HG02623 (cell line): ENCODE results near the gene AHNAK2.
"Not testable (repeated sequence)": the region's sequence is repeated elsewhere in the genome, so short reads cannot be mapped to it uniquely, and the experiment has no call there.

Source experiments
- ATAC-seq: cut with Tn5 transposase; IDR thresholded peaks from one replicate; pipeline ENCODE4 v1.9.1; 2021; ENCODE audit warnings: moderate library complexity; ENCODE audit not compliant: unreplicated experiment

AHNAK2 gene

DNA sequence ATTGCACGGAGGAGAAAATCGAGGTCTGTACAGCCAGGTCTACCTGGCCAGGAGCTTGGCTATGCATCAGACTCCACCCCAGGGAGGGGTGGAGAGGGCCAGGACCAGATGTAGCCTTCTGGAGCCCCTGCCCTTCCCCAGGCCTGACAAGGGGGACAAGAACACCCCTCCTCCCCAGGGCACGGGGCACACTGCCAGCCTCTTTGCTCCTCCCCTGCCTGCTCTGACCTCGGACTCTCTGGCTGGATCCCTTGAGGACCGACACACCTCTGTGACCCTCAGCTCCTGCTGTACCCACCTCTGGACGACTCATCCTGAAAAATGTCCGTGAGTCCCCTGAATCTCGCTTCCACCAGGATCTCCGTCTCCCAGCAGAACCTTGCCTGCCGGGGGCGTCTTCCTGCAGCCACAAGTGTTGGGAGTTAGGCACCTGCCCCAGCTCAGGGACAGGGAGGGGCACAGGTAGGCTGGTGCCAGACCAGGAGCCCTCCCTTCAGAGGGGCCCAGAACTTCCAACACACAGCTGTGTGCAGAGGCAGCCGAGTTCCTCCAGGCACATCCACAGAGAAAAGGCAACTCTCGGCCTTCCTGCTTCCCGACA, 21.8 kb downstream of the AHNAK2 start:
- ATAC-seq = no peak

DNA sequence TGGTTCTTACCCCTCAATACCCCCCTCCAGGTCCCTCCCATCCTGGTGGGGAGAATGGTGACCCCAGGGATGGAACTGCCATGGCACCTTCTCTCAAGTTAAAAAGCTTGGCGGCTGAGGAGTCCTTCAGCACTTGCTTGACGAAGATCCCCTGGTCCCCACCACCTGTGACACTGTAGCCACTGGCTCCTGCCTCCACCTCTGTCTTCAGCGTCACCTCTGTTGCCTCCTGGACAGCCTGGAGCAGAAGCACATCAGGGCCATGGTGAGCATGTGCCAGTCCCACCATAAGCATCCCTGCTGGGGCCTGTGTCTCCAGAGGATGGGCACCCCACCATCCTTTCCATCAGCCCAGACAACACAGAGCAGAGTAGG, 22.8 kb downstream of the AHNAK2 start:
- ATAC-seq = no peak

DNA sequence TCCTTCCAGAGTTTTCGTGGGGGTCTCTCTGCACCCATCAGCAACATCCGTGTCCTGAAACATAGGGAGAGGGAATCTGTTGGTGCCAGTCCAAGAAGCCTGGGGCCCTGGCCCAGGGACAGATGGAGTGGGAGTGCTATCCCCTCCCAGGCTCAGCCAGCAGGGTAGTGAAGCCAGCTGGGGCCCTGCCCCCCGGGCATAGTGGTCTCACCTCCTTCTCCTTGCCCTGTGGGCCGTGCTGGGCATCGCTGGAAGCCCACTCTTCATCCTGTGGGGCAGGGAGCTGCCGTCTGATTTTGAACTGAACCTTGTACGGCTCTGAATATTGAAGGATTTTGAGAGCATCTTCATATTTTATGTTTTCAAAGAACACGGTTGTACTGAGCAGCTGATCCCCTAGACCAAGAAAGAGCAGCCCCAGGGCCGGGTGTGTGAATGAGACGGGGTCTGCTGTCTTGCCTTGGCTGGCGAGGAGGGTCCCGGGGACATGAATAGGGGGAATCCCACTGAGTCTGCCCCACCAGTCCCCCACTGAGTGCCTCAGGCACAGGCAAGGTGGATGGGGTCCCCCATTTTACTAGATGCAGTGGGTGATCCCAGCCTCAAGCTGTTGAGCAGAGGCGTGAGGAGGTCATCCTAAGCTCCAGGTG, 23.3 kb downstream of the AHNAK2 start:
- ATAC-seq = no peak

DNA sequence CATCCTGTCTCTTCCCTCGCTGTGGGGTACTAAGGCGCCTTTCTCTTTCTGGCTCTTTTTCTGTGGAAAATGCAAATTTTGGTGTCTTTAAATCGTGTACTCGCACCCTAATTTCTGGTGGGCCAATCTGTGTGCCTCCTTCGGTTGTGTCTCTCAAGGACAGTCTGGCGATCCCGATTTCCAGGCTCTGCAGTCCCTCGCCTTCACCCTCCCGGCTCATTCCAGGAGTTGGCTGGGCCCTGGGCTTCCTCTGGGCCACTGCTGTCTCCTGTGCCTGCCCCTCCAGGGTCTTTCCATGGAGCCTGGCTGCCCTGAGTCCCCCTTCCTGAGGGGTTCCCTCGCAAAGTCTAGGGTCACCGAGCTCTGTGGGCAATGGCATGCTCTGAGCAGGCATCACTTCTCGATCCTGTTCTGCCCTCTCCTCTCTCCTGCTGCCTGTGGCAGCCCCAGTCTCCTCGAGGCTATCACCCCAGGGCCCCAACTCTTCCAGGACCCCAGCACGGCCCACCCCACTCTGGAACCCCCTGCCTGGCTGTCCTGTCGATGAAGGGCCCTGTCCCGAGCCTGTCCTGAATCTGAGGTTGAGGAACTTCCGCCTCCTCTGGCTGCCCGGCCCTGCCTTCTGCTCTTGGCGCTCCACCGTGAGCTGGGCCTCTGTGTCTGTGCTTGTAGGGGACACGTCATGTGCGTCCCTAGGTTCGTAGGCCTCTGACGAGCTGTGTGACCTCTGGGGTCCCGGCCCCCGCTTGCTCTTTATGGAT, 24.1 kb downstream of the AHNAK2 start:
- ATAC-seq = no peak

DNA sequence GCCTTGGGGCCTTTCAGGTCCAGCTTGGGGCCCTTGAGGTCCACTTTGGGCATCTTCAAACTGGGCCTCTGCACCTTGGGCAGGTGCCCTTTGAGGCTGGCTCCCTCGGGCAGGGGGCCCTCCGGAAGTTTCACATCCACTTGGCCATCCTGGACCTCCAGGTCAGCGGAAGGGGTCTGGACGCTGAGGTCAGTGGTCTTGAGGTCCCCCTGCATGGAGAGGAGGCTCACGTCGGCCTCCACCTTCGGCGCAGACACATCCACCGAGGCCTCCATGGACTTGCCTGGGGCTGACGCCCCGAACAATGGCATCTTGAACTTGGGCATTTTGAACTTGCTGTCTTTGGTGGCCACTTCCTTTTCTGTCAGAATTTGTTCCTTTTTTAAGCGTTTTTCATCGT, 25.1 kb downstream of the AHNAK2 start:
- no peak for ATAC-seq

DNA sequence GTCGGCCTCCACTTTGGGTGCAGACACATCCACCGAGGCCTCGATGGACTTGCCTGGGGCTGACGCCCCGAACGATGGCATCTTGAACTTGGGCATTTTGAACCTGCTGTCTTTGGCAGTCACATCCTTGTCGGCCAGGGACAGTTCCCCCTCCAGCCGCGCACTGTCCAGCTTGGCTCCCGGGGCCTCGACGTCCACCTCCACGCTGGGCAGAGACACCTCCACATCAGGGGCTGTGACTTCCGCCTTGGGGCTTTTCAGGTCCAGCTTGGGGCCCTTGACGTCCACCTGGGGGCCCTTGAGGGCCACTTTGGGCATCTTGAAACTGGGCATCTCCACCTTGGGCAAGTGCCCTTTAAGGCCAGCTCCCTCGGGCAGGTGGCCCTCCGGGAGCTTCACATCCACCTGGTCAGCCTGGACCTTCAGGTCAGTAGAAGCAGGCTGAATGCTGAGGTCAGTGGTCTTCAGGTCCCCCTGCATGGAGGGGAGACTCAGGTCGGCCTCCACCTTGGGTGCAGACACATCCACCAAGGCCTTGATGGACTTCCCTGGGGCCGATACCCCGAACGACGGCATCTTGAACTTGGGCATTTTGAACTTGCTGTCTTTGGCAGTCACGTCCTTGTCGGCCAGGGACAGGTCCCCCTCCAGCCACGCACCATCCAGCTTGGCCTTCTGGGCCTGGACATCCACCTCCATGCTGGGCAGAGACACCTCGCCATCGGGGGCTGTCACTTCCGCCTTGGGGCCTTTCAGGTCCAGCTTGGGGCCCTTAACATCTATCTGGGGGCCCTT, 26.1 kb downstream of the AHNAK2 start:
- ATAC-seq = not testable (repeated sequence)

DNA sequence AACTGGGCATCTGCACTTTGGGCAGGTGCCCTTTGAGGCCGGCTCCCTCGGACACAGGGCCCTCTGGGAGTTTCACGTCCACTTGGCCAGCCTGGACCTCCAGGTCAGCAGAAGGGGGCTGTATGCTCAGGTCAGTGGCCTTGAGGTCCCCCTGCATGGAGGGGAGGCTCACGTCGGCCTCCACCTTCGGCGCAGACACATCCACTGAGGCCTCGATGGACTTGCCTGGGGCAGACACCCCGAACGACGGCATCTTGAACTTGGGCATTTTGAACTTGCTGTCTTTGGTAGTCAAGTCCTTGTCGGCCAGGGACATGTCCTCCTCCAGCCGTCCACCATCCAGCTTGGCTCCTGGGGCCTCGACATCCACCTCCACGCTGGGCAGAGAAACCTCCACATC, 27.5 kb downstream of the AHNAK2 start:
- ATAC-seq = not testable (repeated sequence)

DNA sequence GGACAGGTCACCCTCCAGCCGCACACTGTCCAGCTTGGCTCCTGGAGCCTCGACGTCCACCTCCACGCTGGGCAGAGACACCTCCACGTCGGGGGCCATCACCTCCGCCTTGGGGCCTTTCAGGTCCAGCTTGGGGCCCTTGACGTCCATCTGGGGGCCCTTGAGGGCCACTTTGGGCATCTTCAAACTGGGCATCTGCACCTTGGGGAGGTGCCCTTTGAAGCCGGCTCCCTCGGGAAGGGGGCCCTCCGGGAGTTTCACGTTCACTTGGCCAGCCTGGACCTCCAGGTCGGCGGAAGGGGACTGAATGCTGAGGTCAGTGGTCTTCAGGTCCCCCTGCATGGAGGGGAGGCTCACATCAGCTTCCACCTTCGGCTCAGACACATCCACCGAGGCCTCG, 28.2 kb downstream of the AHNAK2 start:
- ATAC-seq = no peak

DNA sequence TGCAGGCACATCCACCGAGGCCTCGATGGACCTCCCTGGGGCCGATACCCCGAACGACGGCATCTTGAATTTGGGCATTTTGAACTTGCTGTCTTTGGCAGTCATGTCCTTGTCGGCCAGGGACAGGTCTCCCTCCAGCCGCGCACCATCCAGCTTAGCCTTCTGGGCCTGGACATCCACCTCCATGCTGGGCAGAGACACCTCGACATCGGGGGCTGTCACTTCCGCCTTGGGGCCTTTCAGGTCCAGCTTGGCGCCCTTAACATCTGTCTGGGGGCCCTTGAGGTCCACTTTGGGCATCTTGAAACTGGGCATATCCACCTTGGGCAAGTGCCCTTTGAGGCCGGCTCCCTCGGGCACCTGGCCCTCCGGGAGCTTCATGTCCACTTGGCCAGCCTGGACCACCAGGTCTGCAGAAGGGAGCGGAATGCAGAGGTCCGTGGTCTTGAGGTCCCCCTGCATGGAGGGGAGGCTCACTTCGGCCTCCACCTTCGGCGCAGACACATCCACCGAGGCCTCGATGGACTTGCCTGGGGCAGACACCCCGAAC, 28.7 kb downstream of the AHNAK2 start:
- ATAC-seq = not testable (repeated sequence)

DNA sequence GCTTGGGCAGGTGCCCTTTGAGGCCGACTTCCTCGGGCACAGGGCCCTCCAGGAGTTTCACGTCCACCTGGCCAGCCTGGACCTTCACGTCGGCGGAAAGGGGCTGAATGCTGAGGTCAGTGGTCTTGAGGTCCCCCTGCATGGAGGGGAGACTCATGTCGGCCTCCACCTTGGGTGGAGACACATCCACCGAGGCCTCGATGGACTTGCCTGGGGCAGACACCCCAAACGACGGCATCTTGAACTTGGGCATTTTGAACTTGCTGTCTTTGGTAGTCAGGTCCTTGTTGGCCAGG, 29.5 kb downstream of the AHNAK2 start:
- no peak for ATAC-seq

DNA sequence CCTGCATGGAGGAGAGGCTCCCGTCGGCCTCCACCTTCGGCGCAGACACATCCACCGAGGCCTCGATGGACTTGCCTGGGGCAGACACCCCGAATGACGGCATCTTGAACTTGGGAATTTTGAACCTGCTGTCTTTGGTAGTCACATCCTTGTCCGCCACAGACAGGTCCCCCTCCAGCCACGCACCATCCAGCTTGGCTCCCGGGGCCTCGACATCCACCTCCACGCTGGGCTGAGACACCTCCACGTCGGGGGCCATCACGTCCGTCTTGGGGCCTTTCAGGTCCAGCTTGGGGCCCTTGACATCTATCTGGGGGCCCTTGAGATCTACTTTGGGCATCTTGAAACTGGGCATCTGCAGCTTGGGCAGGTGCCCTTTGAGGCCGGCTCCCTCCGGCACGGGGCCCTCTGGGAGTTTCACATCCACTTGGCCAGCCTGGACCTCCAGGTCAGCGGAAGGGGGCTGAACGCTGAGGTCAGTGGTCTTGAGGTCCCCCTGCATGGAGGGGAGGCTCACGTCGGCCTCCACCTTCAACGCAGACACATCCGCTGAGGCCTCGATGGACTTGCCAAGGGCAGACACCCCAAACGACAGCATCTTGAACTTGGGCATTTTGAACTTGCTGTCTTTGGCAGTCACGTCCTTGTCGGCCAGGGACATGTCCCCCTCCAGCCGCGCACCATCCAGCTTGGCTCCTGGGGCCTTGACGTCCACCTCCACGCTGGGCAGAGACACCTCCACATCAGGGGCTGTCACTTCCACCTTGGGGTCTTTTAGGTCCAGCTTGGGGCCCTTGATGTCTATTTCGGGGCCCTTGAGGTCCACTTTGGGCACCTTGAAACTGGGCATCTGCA, 30.1 kb downstream of the AHNAK2 start:
- ATAC-seq = not testable (repeated sequence)

DNA sequence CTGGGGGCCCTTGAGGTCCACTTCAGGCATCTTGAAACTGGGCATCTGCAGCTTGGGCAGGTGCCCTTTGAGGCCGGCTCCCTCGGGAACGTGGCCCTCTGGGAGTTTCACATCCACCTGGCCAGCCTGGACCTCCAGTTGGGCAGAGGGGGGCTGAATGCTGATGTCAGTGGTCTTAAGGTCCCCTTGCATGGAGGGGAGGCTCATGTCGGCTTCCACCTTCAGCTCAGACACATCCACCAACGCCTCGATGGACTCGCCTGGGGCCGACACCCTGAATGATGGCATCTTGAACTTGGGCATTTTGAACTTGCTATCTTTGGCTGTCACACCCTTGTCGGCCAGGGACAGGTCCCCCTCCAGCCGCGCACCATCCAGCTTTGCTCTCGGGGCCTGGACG, 31.0 kb downstream of the AHNAK2 start:
- ATAC-seq = not testable (repeated sequence)

DNA sequence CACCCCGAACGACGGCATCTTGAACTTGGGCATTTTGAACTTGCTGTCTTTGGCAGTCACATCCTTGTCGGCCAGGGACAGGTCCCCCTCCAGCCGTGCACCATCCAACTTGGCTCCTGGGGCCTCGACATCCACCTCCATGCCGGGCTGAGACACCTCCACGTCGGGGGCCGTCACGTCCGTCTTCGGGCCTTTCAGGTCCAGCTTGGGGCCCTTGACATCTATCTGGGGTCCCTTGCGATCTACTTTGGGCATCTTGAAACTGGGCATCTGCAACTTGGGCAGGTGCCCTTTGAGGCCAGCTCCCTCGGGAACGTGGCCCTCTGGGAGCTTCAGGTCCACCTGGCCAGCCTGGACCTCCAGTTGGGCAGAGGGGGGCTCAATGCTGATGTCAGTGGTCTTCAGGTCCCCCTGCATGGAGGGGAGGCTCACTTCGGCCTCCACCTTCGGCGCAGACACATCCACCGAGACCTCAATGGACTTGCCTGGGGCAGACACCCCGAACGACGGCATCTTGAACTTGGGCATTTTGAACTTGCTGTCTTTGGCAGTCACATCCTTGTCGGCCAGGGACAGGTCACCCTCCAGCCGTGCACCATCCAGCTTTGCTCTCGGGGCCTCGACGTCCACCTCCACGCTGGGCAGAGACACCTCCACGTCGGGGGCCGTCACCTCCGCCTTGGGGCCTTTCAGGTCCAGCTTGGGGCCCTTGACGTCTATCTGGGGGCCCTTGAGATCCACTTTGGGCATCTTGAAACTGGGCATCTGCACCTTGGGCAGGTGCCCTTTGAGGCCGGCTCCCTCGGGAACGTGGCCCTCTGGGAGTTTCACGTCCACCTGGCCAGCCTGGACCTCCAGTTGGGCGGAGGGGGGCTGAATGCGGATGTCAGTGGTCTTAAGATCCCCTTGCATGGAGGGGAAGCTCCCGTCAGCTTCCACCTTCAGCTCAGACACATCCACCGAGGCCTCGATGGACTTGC, 31.9 kb downstream of the AHNAK2 start:
- ATAC-seq = not testable (repeated sequence)

DNA sequence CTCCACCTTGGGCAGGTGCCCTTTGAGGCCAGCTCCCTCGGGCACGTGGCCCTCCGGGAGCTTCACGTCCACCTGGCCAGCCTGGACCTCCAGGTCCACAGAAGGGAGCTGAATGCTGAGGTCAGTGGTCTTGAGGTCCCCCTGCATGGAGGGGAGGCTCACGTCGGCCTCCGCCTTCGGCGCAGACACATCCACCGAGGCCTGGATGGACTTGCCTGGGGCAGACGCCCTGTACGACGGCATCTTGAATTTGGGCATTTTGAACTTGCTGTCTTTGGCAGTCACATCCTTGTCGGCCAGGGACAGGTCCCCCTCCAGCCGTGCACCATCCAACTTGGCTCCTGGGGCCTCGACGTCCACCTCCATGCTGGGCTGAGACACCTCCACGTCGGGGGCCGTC, 32.9 kb downstream of the AHNAK2 start:
- ATAC-seq = not testable (repeated sequence)

DNA sequence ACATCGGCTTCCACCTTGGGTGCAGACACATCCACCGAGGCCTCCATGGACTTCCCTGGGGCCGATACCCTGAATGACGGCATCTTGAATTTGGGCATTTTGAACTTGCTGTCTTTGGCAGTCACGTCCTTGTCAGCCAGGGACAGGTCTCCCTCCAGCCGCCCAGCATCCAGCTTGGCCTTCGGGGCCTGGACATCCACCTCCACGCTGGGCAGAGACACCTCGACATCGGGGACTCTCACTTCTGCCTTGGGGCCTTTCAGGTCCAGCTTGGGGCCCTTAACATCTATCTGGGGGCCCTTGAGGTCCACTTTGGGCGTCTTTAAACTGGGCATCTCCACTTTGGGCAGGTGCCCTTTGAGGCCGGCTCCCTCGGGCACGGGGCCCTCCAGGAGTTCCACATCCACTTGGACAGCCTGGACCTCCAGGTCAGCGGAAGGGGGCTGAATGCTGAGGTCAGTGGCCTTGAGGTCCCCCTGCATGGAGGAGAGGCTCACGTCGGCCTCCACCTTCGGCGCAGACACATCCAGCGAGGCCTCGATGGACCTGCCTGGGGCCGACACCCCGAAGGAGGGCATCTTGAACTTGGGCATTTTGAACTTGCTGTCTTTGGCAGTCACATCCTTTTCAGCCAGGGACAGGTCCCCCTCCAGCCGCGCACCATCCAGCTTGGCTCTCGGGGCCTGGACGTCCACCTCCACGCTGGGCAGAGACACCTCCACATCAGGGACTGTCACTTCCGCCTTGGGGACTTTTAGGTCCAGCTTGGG, 33.6 kb downstream of the AHNAK2 start:
- ATAC-seq = not testable (repeated sequence)

DNA sequence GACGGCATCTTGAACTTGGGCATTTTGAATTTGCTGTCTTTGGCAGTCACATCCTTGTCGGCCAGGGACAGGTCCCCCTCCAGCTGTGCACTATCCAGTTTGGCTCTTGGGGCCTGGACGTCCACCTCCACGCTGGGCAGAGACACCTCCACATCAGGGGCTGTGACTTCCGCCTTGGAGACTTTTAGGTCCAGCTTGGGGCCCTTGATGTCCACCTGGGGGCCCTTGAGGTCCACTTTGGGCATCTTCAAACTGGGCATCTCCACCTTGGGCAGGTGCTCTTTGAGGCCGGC, 34.2 kb downstream of the AHNAK2 start:
- ATAC-seq = not testable (repeated sequence)

DNA sequence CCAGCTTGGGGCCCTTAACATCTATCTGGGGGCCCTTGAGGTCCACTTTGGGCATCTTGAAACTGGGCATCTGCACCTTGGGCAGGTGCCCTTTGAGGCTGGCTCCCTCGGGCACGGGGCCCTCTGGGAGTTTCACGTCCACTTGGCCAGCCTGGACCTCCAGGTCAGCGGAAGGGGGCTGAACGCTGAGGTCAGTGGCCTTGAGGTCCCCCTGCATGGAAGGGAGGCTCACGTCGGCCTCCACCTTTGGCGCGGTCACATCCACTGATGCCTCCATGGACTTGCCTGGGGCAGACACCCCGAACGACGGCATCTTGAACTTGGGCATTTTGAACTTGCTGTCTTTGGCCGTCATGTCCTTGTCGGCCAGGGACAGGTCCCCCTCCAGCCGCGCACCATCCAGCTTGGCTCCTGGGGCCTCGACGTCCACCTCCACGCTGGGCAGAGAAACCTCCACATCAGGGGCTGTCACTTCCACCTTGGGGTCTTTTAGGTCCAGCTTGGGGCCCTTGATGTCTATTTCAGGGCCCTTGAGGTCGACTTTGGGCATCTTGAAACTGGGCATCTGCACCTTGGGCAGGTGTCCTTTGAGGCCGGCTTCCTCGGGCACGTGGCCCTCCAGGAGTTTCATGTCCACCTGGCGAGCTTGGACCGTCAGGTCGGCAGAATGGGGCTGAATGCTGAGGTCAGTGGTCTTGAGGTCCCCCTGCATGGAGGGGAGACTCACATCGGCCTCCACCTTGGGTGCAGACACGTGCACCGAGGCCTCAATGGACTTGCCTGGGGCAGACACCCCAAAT, 34.8 kb downstream of the AHNAK2 start:
- ATAC-seq = not testable (repeated sequence)

DNA sequence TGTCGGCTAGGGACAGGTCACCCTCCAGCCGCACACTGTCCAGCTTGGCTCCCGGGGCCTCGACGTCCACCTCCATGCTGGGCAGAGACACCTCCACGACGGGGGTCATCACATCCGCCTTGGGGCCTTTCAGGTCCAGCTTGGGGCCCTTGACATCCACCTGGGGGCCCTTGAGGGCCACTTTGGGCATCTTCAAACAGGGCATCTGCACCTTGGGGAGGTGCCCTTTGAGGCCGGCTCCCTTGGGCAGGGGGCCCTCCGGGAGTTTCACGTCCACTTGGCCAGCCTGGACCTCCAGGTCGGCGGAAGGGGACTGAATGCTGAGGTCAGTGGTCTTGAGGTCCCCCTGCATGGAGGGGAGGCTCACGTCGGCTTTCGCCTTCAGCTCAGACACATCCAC, 35.6 kb downstream of the AHNAK2 start:
- no peak for ATAC-seq
